HepG2 (cell line): ENCODE measurements around the gene FANK1. TPM values are rescaled to one million over a fixed set of nuclear protein-coding genes. Genes with fewer than 3 reads are reported as not detected.

ENCODE experiments used
- ATAC-seq: fragments of 200-7000 bp; cut with Tn5 transposase; 3 replicates; pipeline ENCODE4 v1.9.1; 2020; ENCODE audit warnings: mild to moderate bottlenecking, moderate library complexity
- BruUV-seq: library from RNA; stranded (reverse); fragments of 400-500 nt; replicated peaks from 2 replicates; lab custom pipeline; 2021; lab: Mats Ljungman, UMichigan
- CTCF ChIA-PET: fragments of 300-600 bp; formaldehyde crosslinking; extraction: SDS; loops from one replicate; lab custom pipeline; 2021; ENCODE audit warnings: low total read pairs, inconsistent platforms, low intra/inter-chr PET ratio; lab: Yijun Ruan, JAX
- POLR2A ChIA-PET: fragments of 350-600 bp; sonication (Branson Sonifier 250); formaldehyde crosslinking; loops from one replicate; lab custom pipeline; 2020; ENCODE audit warnings: antibody characterized with exemption, inconsistent platforms; lab: Yijun Ruan, JAX
- DNase-seq: peaks from one replicate; pipeline ENCODE4 v3.0.0-alpha.2; 2015; ENCODE audit warnings: low spot score
- FAIRE-seq: peaks from 3 replicates; lab custom pipeline; 2011; peaks lifted over from hg19 to GRCh38; lab: Jason Lieb, UNC
- H2AFZ ChIP-seq: one replicate; pipeline ENCODE4 v1.6.1; 2011; ENCODE audit warnings: low read length, inconsistent platforms
- H3K27ac ChIP-seq: fragments of 300-600 bp; 3 replicates; pipeline ENCODE4 v1.8.0; 2011; ENCODE audit warnings: mixed run types, mild to moderate bottlenecking, mixed read lengths, low read length, inconsistent platforms; ENCODE audit not compliant: insufficient read depth; ENCODE audit errors: extremely low read length
- H3K27me3 ChIP-seq, 2 experiments: fragments of 200-600 bp in 1 of 2; 2 replicates in 1 of 2; 3 replicates in 1 of 2; pipeline versions ENCODE4 v1.6.0 to v1.8.0; 2011; ENCODE audit warnings: low read length in 2 of 2, mild to moderate bottlenecking in 2 of 2, moderate library complexity in 2 of 2, inconsistent platforms in 1 of 2; ENCODE audit not compliant: insufficient read depth in 2 of 2, control insufficient read depth in 1 of 2
- H3K36me3 ChIP-seq, 2 experiments: fragments of 200-600 bp in 1 of 2; replicated peaks in 1 of 2; 2 replicates in 1 of 2; 3 replicates in 1 of 2; pipeline versions ENCODE4 v1.5.1 to v1.8.0; 2011; ENCODE audit warnings: low read length in 2 of 2, inconsistent platforms in 1 of 2; ENCODE audit not compliant: insufficient read depth in 2 of 2, control insufficient read depth in 1 of 2
- H3K4me1 ChIP-seq: 2 replicates; pipeline ENCODE4 v1.5.1; 2012; ENCODE audit warnings: low read length, inconsistent platforms; ENCODE audit not compliant: insufficient read depth
- H3K4me2 ChIP-seq: 2 replicates; pipeline ENCODE4 v1.6.0; 2011; ENCODE audit warnings: low read depth, low read length, inconsistent platforms
- H3K4me3 ChIP-seq, 3 experiments: fragments of 200-600 bp in 1 of 3; sonication (generic), shearing (Covaris generic) in 1 of 3; replicated peaks in 1 of 3; 2 replicates each; pipeline ENCODE4 v1.5.1; 2011 to 2016; ENCODE audit warnings: low read length in 3 of 3, inconsistent platforms in 2 of 3, low read depth in 2 of 3, mild to moderate bottlenecking in 2 of 3, control low read depth in 1 of 3, mixed read lengths in 1 of 3; ENCODE audit not compliant: insufficient read depth in 1 of 3
- H3K79me2 ChIP-seq: one replicate; pipeline ENCODE4 v1.6.1; 2011; ENCODE audit warnings: low read length, inconsistent platforms; ENCODE audit not compliant: insufficient read depth
- H3K9ac ChIP-seq: 2 replicates; pipeline ENCODE4 v1.6.0; 2011; ENCODE audit warnings: mild to moderate bottlenecking, low read depth, low read length, inconsistent platforms; ENCODE audit not compliant: insufficient read depth
- H3K9me3 ChIP-seq: 2 replicates; pipeline ENCODE4 v1.5.1; 2012; ENCODE audit warnings: mild to moderate bottlenecking, low read length
- H4K20me1 ChIP-seq: 2 replicates; pipeline ENCODE4 v1.6.0; 2011; ENCODE audit warnings: inconsistent platforms, mild to moderate bottlenecking, low read length, moderate library complexity; ENCODE audit not compliant: insufficient read depth
- ELF1 ChIP-seq: sonication (generic); formaldehyde crosslinking; IDR thresholded peaks from 2 replicates; pipeline ENCODE4 v1.4.0; 2020; ENCODE audit warnings: missing genetic modification reagents
- HMG20B ChIP-seq: conservative IDR thresholded peaks from 2 replicates; pipeline ENCODE4 v1.6.1; 2016; ENCODE audit warnings: missing genetic modification reagents, missing compliant biosample characterization
- HNF4A ChIP-seq: sonication (generic); formaldehyde crosslinking; IDR thresholded peaks from 2 replicates; pipeline ENCODE4 v1.4.0; 2020; ENCODE audit warnings: missing genetic modification reagents
- KLF9 ChIP-seq: IDR thresholded peaks from 2 replicates; pipeline ENCODE4 v1.6.1; 2016; ENCODE audit warnings: low read depth
- NCOA5 ChIP-seq: sonication (generic); formaldehyde crosslinking; IDR thresholded peaks from 2 replicates; pipeline ENCODE4 v1.4.0; 2020; ENCODE audit warnings: missing genetic modification reagents
- SAFB2 ChIP-seq: sonication (generic); formaldehyde crosslinking; IDR thresholded peaks from 2 replicates; pipeline ENCODE4 v1.5.1; 2020; ENCODE audit warnings: missing genetic modification reagents, low read depth, mild to moderate bottlenecking, borderline replicate concordance
- SMAD9 ChIP-seq: sonication (generic); formaldehyde crosslinking; IDR thresholded peaks from 2 replicates; pipeline ENCODE4 v1.5.1; 2020; ENCODE audit warnings: mild to moderate bottlenecking, missing genetic modification reagents
- SSRP1 ChIP-seq: IDR thresholded peaks from 2 replicates; pipeline ENCODE4 v1.6.1; 2016; ENCODE audit warnings: control low read depth
- ZNF382 ChIP-seq: sonication (generic); formaldehyde crosslinking; IDR thresholded peaks from 2 replicates; pipeline ENCODE4 v1.5.0; 2020; ENCODE audit warnings: missing genetic modification reagents, mild to moderate bottlenecking, borderline replicate concordance
- ZNF558 ChIP-seq: sonication (generic); formaldehyde crosslinking; IDR thresholded peaks from 2 replicates; pipeline ENCODE4 v1.9.0; 2022; ENCODE audit warnings: mild to moderate bottlenecking, missing genetic modification reagents, borderline replicate concordance
- ZNF589 ChIP-seq: sonication (generic); formaldehyde crosslinking; conservative IDR thresholded peaks from 2 replicates; pipeline ENCODE4 v1.8.0; 2022; ENCODE audit warnings: mild to moderate bottlenecking, moderate library complexity, missing genetic modification reagents
- ZUFSP ChIP-seq: sonication (generic); formaldehyde crosslinking; IDR thresholded peaks from 2 replicates; pipeline ENCODE4 v1.9.0; 2021; ENCODE audit warnings: missing genetic modification reagents, mild to moderate bottlenecking, borderline replicate concordance
- WGBS: methylation state at CpG from one replicate; pipeline ENCODE4 v1.1.6; 2017; ENCODE audit warnings: low lambda C conversion rate; 5-methylcytosine and 5-hydroxymethylcytosine counted together
- in situ Hi-C: cut with HindIII; loops from 2 replicates; pipeline ENCODE4 v1.10.0; 2017; ENCODE audit warnings: low pct_unique_long_range_greater_than_20kb; ENCODE audit not compliant: extremely low pct_ligation_motif_present
- intact Hi-C: fragments of 100-400 bp; cut with micrococcal nuclease; formaldehyde crosslinking; loops from one replicate; pipeline ENCODE4 v1.10.0; 2022; ENCODE audit not compliant: unreplicated experiment
- polyA plus RNA-seq, 8 experiments: library from polyadenylated mRNA; depleted of rRNA in 3 of 8; stranded (reverse) in 7 of 8; unstranded in 1 of 8; fragments of >200 nt; fragmentation: Illumina TruSeq in 4 of 8; extraction: Trizol in 4 of 8; gene quantifications; 2 replicates each; pipeline versions ENCODE4 v1.2.1 to v1.2.3, GENCODE V29; 2011 to 2016; ENCODE audit warnings: low read depth in 4 of 8, missing spikeins in 1 of 8, mixed read lengths in 1 of 8; ENCODE audit not compliant: insufficient read depth in 1 of 8
- total RNA-seq, 5 experiments: library from RNA; depleted of rRNA; stranded (reverse); fragments of >200 nt; fragmentation: Illumina TruSeq; extraction: Trizol; gene quantifications; 2 replicates each; pipeline ENCODE4 v1.2.3, GENCODE V29; 2016; ENCODE audit warnings: low read depth in 1 of 5
- TF ChIP-seq, protein P1 (sequence below): sonication (generic); formaldehyde crosslinking; conservative IDR thresholded peaks from 2 replicates; pipeline ENCODE4 v1.4.0; 2020; ENCODE audit warnings: missing genetic modification reagents

FANK1 gene
- total and polyA plus RNA-seq, 2 of the 13 experiments (the other 11 are each of a cell fraction or from before 2014, with no cell fraction given), result 0.22 TPM; not detected in 1

DNA sequence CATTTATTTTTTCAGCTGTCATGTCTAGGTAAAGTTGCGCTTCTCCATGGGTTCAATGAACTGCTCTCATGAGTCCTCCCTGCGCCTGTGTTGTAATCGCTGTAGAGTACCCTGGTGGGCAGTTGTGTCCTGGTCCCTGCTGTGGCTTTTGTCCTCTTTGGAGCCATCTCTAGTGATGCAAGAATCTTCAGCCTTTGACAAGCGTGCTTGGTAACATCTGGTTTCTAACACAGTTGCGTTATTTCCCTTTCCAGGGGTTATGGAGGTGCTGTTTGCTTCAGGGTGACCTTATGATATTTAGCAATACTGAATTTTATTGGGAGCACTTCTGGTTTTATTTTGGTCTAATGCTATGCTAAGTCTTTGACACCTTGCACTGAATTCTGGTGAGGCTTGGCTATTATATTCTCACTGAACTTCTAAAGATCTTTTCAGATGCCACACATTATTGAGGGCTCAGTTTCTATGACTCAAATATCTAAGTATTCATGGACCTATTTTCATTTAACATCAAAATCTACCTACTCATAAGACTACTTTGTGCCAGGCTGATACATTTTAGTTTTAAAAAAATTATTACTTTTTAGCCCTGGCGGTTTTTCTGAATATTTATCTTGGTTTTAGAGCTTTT, 88.6 kb downstream of the FANK1 start:
- no peaks in the 10 kb centered on the region for H4K20me1 ChIP-seq
- H3K36me3 ChIP-seq, result no peaks in the 10 kb centered on the region
- FAIRE-seq, result no peak
- H3K9ac ChIP-seq, result no peak overlapping the region
- H3K27me3 ChIP-seq, result peaks cover 1 to 18% of the 10 kb centered on the region in 2 experiments
- no peaks in the 10 kb centered on the region for H3K4me1 ChIP-seq
- in situ Hi-C loops, result loop anchor here (10.0 to 25.0 kb wide), 2 partner anchors 402 to 760 kb away; partner anchors contain the start of gene ADAM12
- ATAC-seq, result no peak
- H3K79me2 ChIP-seq, result no peaks in the 10 kb centered on the region
- H3K4me2 ChIP-seq, result no peak overlapping the region
- no TSS peak for BruUV-seq
- ChIA-PET CTCF (no interaction called here), POLR2A (no interaction called here)
- H2AFZ ChIP-seq, result no peak overlapping the region
- H3K27ac ChIP-seq, result no peak overlapping the region
- under 1% methylated on average over 6 of the region's 6 CpGs for WGBS
- intact Hi-C loops, result loop anchor here (5.0 kb wide), 2 partner anchors 118 to 762 kb away; no protein-coding TSS in a partner anchor
- no peak overlapping the region for H3K4me3 ChIP-seq
- H3K9me3 ChIP-seq, result no peaks in the 10 kb centered on the region
- DNase-seq, result no peak
- no peak for TF ChIP-seq ZNF589 (CRISPR knock-in tag)

DNA sequence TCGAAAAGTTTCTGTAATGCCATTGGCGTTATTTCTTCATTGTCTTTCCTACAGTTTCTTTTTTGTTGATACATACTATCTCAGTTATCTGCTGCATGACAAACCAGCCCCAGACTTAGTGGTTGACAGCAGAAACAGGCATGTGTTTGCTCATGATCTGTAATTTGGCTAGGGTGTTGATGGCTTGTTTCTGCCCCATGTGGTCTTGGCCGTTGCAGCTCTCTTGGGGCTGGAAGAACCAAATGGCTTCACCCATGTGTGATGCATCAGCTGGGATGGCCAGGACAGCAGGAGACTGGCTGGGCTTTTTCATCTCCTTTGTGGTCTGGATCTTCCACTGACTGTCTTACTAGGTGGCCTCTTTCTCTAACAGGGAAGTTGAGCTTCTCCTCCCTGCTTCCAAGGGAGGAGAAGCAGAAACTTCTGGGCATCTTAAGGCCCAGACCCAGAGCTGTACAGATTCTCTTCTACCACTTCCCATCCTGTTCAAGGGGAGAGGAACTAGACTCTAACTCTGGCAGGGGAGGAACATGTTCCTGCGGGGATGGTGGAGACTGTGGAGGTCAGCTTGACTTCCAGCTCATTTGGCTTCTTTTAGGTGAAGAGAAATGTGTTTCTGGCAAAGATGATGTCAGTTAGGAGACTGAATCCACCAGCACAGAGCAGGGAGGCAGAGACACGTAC, 89.3 kb downstream of the FANK1 start:
- Histone ChIP-seq H3K36me3 (no peaks in the 10 kb centered on the region), H3K79me2 (no peaks in the 10 kb centered on the region), H4K20me1 (no peaks in the 10 kb centered on the region), H3K27me3 (peaks cover 3 to 18% of the 10 kb centered on the region in 2 experiments), H3K4me1 (no peaks in the 10 kb centered on the region), H3K4me2 (no peak overlapping the region), H3K9me3 (no peaks in the 10 kb centered on the region), H3K9ac (no peak overlapping the region), H3K4me3 (no peak overlapping the region), H3K27ac (no peak overlapping the region), H2AFZ (no peak overlapping the region)
- ChIA-PET CTCF (no interaction called here), POLR2A (no interaction called here)
- FAIRE-seq (no peak), ATAC-seq (no peak), DNase-seq (no peak)
- TF ChIP-seq SAFB2 (CRISPR knock-in tag), result no peak
- TF ChIP-seq HNF4A, result no peak
- no peak for TF ChIP-seq ZNF382 (CRISPR knock-in tag)
- no peak for TF ChIP-seq HMG20B (CRISPR knock-in tag)
- TF ChIP-seq KLF9 (CRISPR knock-in tag), result no peak
- TF ChIP-seq, protein P1, sequence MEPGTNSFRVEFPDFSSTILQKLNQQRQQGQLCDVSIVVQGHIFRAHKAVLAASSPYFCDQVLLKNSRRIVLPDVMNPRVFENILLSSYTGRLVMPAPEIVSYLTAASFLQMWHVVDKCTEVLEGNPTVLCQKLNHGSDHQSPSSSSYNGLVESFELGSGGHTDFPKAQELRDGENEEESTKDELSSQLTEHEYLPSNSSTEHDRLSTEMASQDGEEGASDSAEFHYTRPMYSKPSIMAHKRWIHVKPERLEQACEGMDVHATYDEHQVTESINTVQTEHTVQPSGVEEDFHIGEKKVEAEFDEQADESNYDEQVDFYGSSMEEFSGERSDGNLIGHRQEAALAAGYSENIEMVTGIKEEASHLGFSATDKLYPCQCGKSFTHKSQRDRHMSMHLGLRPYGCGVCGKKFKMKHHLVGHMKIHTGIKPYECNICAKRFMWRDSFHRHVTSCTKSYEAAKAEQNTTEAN (CRISPR knock-in tag), result no peak
- no peak for TF ChIP-seq NCOA5 (CRISPR knock-in tag)
- no peak for TF ChIP-seq SSRP1 (CRISPR knock-in tag)
- no peak for TF ChIP-seq ZUFSP
- TF ChIP-seq ELF1 (CRISPR knock-in tag), result no peak
- no peak for TF ChIP-seq ZNF558 (CRISPR knock-in tag)
- TF ChIP-seq SMAD9 (CRISPR knock-in tag), result no peak
- BruUV-seq, result no TSS peak
- in situ Hi-C loops, result loop anchor here (10.0 to 25.0 kb wide), 2 partner anchors 402 to 759 kb away; partner anchors contain the start of gene ADAM12
- intact Hi-C loops, result no loop called here
- under 1% methylated on average over 5 of the region's 5 CpGs for WGBS
